ENCODE data around the gene APC. TPM values are rescaled to one million over a fixed set of nuclear protein-coding genes. Genes with fewer than 3 reads are reported as not detected.
A peak's percentile ranks its signal among the peaks of the same experiment; 100 is the strongest.

The APC gene
- total RNA-seq, 1 experiment from 2014 or later, result 24.0 TPM

- Histone ChIP-seq H3K79me2 (ENCODE audit: insufficient read depth, low read length) (peaks cover 8% of the 10 kb centered on the region), H3K36me3 (ENCODE audit: control insufficient read depth in 1 of 2, insufficient read depth in 2 of 2, low read length in 2 of 2) (no peaks in the 10 kb centered on the region), H2AFZ (ENCODE audit: low read depth, low read length, poor library complexity, severe bottlenecking) (no peak overlapping the region), H3K27ac (ENCODE audit: low read depth, low read length) (no peak overlapping the region), H3K4me2 (ENCODE audit: low read length) (peak overlapping the region; percentile 91), H3K4me1 (ENCODE audit: control insufficient read depth in 1 of 2, insufficient read depth in 2 of 2, low read length in 2 of 2) (peaks cover 0 to 13% of the 10 kb centered on the region in 2 experiments; a peak in 2 of 4 replicates), H3K27me3 (ENCODE audit: insufficient read depth, low read length) (no peaks in the 10 kb centered on the region), H3K9me2 (ENCODE audit: insufficient read depth) (no peaks in the 10 kb centered on the region), H3K4me3 (replicated peaks in 1 of 2; ENCODE audit: low read depth in 1 of 2, low read length in 2 of 2) (peak overlapping the region; percentile 58 to 63), H4K20me1 (ENCODE audit: insufficient read depth) (no peaks in the 10 kb centered on the region), H3K9me3 (ENCODE audit: control insufficient read depth in 1 of 2, insufficient read depth in 1 of 2, low read depth in 1 of 2, low read length in 2 of 2) (no peaks in the 10 kb centered on the region), H3K9ac (ENCODE audit: low read length) (peak overlapping the region; percentile 51)
- intact Hi-C loops (cut with micrococcal nuclease), result no loop called here
- ChIA-PET CTCF (interaction anchor here (1.8 kb wide), 1 partner anchor 20 kb away, joined by 5 read pairs; no protein-coding TSS in a partner anchor), RAD21 (ENCODE audit: low non-redundant PET in 1 of 2, low total read pairs in 2 of 2, uncharacterized antibody in 2 of 2, unreplicated experiment in 2 of 2) (interaction anchor here in 1 of 2 experiments (0.5 kb wide), 1 partner anchor 215 kb away, joined by 3 read pairs; no protein-coding TSS in a partner anchor), POLR2A (interaction anchor here (1.0 kb wide), 1 partner anchor 561 kb away, joined by 3 read pairs; no protein-coding TSS in a partner anchor)
- DNase-seq (ENCODE audit: low read depth, low spot score) (no peak), ATAC-seq (0 out of 2 replicates have a peak, but pooled peaks have one; percentile 3)
- no peak for TF ChIP-seq ATF3 (IDR thresholded peaks at IDR 0.05)
- TF ChIP-seq CBX3 (IDR thresholded peaks at IDR 0.05; ENCODE audit: low read depth), result no peak
- TF ChIP-seq YY1 (IDR thresholded peaks at IDR 0.05; ENCODE audit: extremely low read depth, insufficient replicate concordance, low read depth, low read length), result no peak
- TF ChIP-seq RAD21 (IDR thresholded peaks at IDR 0.05; ENCODE audit: low read depth), result no peak
- TF ChIP-seq MAX (IDR thresholded peaks at IDR 0.05), result no peak
- TF ChIP-seq POLR2A (IDR thresholded peaks at IDR 0.05; ENCODE audit: borderline replicate concordance, extremely low read depth, insufficient read depth, insufficient read length), result no peak
- no peak for TF ChIP-seq ZNF274 (IDR thresholded peaks at IDR 0.05; ENCODE audit: low read depth, low read length)
- no peak for TF ChIP-seq SP1 (IDR thresholded peaks at IDR 0.05; ENCODE audit: low read depth)
- TF ChIP-seq SRF (IDR thresholded peaks at IDR 0.05; ENCODE audit: low read depth), result no peak
- no peak for TF ChIP-seq FOSL1 (IDR thresholded peaks at IDR 0.05; ENCODE audit: low read depth)
- no peak for TF ChIP-seq EZH2 (IDR thresholded peaks at IDR 0.05)
- no peak for TF ChIP-seq POLR2AphosphoS5 (IDR thresholded peaks at IDR 0.05; ENCODE audit: low read depth, low read length)
- no TSS peak for BruUV-seq (replicated peaks)
These were observed 619 bp upstream of the APC start for GRCh38 chr5:112737070-112737462.
